Erythroblast (primary cell): ENCODE results near the gene KPNA6.
A peak's percentile ranks its signal among the peaks of the same experiment; 100 is the strongest.
"Not testable (repeated sequence)": the region's sequence is repeated elsewhere in the genome, so short reads cannot be mapped to it uniquely, and the experiment has no call there.

Experiments used
- DNase-seq, 2 experiments: peaks; one replicate each; lab custom pipeline; 2025; lab: John Stamatoyannopoulos, UW
- GATA1 ChIP-seq: IDR thresholded peaks from 2 replicates; pipeline ENCODE4 v1.6.1; 2011; ENCODE audit warnings: low read depth, mild to moderate bottlenecking, control low read depth, low read length, moderate library complexity
- POLR2A ChIP-seq: IDR thresholded peaks from 2 replicates; pipeline ENCODE4 v1.6.1; 2011; ENCODE audit warnings: mild to moderate bottlenecking, low read length

KPNA6 gene

DNA sequence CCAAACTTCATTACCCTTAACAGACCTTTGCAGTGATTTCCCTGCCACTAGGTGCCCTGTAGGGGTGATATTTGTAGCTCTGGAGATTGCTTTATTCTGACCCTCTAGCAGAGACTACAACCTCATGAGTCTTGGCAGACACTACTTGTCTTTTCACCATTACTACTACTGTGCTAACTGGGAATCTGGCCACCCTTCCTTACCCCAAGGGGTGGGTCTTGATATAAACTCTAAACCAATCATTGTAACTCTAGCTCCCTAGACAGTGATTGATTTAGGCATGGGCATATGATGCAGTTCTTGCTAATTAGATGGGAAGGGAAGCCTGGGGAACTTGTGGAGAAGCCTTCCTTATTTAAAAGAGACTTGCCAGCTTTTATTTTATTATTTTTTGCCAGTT is 3.9 kb downstream of the KPNA6 start:
- no peak for DNase-seq
- TF ChIP-seq GATA1 (no peak), POLR2A (no peak)

DNA sequence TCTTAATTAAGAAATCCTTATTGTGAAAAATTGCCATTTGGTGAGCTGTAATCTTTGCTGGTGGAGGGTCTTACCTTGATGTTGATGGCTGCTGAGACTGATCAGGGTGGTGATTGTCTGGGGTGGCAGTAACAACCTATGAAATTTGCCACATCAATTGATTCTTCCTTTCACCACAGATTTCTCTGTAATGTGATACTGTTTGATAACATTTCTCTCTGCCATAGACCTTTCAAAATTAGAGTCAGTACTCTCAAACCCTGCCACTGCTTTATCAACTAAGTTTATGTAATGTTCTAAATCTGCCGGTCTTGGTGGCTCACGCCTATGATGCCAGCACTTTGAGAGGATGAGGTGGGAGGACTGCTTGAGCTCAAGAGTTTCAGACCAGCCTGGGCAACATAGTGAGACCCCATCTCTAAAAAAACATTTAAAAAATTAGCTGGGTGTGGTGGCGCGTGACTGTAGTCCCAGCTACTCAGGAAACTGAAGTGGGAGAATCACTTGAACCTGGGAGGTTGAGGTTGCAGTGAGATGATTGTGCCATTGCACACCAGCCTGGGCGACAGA is 5.0 kb downstream of the KPNA6 start:
- TF ChIP-seq POLR2A (no peak), GATA1 (no peak)
- no peak for DNase-seq

- DNase-seq, result not testable (repeated sequence)
Measured at GRCh38 chr1:32113436-32113835, 5.6 kb downstream of the KPNA6 start.

GRCh38 chr1:32114420-32114819 is 6.6 kb downstream of the KPNA6 start:
- no peak for TF ChIP-seq GATA1
- TF ChIP-seq POLR2A, result no peak
- no peak for DNase-seq

- TF ChIP-seq POLR2A (no peak), GATA1 (no peak)
- no peak for DNase-seq
Measured at GRCh38 chr1:32115496-32115895, 7.6 kb downstream of the KPNA6 start.

DNA sequence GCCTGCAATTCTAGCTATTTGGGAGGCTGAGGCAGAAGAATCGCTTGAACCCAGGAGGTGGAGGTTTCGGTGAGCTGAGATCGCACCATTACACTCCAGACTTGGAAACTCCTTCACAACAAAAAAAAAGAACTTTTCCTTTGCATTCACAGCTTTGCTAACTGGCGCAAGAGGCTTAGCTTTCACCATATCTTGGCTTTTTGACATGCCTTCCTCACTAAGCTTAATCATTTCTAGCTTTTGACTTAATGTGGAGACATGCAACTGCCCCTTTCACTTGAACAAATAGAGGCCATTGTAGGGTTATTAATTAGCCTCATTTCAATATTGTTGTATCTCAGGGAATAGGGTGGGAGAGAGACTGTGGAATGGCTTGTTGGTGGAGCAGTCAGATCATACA is 8.7 kb downstream of the KPNA6 start:
- TF ChIP-seq GATA1, result no peak
- no peak for TF ChIP-seq POLR2A
- no peak for DNase-seq

DNA sequence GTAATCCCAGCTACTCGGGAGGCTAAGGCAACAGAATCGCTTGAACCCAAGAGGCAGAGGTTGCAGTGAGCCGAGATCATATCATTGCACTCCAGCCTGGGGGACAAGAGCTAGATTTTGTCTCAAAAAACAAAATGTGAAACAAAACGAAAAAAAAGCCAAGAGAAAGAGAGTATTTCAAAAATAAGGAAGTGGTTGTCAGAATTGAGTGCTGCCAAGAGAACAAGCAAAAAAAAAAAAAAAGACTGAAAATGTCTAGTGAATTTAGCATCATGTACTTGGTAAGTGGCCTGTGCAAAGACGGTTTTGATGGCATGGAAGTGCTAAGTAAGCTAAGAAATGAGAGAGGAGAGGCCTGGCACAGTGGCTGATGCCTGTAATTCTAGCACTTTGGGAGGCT is 14.3 kb downstream of the KPNA6 start:
- no peak for TF ChIP-seq GATA1
- DNase-seq, result no peak

DNA sequence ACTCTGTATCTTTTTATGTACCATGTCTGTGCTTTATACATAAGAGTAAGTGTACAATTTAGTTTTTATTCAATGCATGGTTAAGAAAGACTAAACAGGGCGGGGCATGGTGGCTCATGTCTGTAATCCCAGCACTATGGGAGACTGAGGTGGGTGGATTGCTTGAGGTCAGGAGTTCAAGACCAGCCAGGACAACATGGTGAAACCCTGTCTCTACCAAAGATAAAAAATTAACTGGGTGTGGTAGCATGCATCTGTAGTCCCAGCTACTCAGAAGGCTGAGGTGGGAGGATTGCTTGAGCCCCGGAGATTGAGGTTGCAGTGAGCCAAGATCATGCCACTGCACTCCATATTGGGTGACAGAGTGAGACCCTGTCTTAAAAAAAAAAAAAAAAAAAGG is 15.5 kb downstream of the KPNA6 start:
- peak in 1 of 2 experiments; percentile 34 for DNase-seq

DNA sequence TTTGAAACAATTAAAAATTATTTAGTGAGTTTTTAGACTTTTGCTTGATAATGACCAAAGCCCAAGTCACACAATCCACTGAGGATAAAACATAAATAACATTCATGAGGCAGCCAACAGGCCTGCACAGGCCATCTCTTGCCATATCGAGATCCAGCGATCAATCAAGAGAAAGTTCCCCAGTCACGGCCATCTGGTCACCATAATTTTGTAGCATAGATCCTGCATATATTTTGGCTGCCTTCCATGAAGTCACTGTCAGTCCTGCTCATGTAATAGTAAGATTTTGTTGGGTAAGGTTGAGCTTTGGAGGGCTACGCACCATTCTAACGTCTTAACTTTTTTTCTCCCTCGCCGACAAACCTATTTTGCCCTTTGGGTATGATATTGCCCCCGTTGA is 17.5 kb downstream of the KPNA6 start:
- no peak for DNase-seq
- TF ChIP-seq GATA1, result no peak
- no peak for TF ChIP-seq POLR2A

- no peak for DNase-seq
- TF ChIP-seq POLR2A (no peak), GATA1 (no peak)
Measured at GRCh38 chr1:32126770-32127169, 18.9 kb downstream of the KPNA6 start.

GRCh38 chr1:32127409-32128198 is 19.7 kb downstream of the KPNA6 start:
- no peak for TF ChIP-seq GATA1
- no peak for TF ChIP-seq POLR2A
- DNase-seq, result peak; percentile 46 to 80

DNA sequence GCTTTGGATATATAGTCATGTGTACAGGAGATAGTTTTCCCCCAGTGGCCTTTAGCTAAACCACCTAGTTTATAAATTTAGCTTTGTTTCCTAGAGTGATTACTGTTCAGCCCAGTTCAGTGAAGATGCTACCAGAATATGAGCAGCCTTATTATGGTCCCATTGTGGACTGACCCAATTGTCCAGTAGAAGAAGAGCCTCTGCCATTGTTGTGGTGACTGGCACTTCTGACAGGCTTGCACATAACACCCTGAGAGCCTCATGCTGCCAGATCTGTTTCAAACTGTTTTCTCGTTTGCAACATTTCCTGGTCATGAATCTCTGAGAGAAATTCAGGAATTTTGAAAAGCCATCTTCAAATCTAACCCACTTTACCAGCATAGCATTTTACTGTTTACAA is 20.6 kb downstream of the KPNA6 start:
- TF ChIP-seq POLR2A, result no peak
- no peak for TF ChIP-seq GATA1
- no peak for DNase-seq

GRCh38 chr1:32128964-32129363 is 21.1 kb downstream of the KPNA6 start:
- TF ChIP-seq POLR2A, result no peak
- no peak for DNase-seq

DNA sequence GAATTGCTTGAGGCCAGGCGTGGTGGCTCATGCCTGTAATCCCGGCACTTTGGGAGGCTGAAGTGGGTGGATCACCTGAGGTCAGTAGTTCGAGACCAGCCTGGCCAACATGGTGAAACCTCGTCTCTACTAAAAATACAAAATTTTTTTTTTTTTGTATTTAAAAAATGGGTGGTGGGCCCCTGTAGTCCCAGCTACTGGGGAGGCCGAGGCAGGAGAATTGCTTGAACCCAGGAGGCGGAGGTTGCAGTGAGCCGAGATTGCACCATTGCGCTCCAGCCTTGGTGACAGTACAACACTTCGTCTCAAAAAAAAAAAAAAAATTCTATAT is 26.1 kb downstream of the KPNA6 start:
- DNase-seq, result not testable (repeated sequence)

GRCh38 chr1:32137111-32137510 is 29.3 kb downstream of the KPNA6 start:
- TF ChIP-seq GATA1 (no peak), POLR2A (no peak)
- DNase-seq, result no peak

GRCh38 chr1:32138965-32139364 is 31.1 kb downstream of the KPNA6 start:
- no peak for DNase-seq
- no peak for TF ChIP-seq POLR2A
- no peak for TF ChIP-seq GATA1
